Embryonic facial prominence (tissue), 1 donor: Measurements from ENCODE around the gene TACR2.
A peak's percentile ranks its signal among the peaks of the same experiment; 100 is the strongest.

Experiments
- DNase-seq: peaks from one replicate; pipeline ENCODE4 v3.0.0-alpha.2; 2016; ENCODE audit errors: extremely low spot score

TACR2 gene

GRCh38 chr10:69416695-69417094, at the start of gene TACR2:
Gene TACR2 (minus strand): TSS chr10:69416918. CDS start chr10:69416323, 595 bp downstream.
- no peak for DNase-seq

- DNase-seq, result no peak
Observed at GRCh38 chr10:69466158-69466490, 49.4 kb upstream of the TACR2 start.

DNA sequence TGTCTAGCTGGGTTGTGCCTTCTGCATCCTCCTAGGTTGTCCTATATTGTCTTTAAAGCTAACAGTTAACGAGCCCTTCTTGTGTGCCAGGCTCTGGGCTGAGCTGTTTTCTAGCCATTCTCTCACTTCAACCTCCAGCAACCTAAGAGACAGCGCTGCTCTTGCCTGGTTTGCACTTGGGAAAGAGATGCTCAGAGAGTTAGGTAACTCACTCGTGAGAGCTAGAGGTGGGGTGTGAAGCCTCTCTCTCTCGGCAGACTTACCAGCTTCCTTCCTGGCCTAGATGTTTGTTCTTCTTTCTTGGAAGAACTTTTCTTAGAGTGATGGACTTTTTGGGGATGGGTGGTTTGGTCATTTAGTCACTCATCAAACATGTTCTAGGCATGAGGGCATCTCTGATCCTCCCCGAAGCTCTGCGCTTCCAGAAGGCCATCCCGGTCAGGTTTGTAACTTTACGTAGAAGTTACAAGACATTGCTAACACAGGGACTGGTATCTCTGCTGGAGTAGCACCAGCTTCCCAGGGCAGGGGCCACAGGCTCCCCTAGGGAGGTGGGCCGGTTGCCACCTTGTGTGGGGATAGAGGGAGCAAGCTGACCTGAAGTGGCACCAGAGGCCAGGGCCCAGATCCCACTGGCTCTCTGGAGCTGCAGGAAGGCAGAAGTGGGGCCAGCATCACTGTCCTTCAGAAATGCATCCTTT, 48.9 kb upstream of the TACR2 start:
- DNase-seq, result no peak

- no peak for DNase-seq
Observed at GRCh38 chr10:69464801-69465401, 48.2 kb upstream of the TACR2 start.

DNA sequence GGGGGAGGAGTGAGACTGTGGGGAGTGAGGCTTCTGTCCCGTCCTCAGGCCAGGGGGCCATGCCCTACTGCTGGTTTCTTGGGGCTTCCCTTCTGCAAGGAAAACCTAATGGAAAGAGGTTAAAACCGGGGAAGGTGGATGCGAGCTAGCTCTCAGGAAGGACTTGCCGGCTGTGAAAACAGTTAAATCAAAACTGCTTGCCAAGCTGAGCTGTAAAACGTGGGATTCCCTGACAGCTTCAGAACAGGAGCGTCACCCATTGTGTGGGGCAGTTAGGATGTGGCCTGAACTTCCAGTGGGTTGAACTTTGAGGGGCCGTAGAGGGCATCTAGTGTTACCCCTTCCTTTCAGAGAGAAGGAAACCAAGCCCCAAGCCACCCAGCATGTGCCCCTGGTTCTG, 47.7 kb upstream of the TACR2 start:
- no peak for DNase-seq

- DNase-seq, result no peak
Observed at GRCh38 chr10:69463886-69464285, 47.2 kb upstream of the TACR2 start.

DNA sequence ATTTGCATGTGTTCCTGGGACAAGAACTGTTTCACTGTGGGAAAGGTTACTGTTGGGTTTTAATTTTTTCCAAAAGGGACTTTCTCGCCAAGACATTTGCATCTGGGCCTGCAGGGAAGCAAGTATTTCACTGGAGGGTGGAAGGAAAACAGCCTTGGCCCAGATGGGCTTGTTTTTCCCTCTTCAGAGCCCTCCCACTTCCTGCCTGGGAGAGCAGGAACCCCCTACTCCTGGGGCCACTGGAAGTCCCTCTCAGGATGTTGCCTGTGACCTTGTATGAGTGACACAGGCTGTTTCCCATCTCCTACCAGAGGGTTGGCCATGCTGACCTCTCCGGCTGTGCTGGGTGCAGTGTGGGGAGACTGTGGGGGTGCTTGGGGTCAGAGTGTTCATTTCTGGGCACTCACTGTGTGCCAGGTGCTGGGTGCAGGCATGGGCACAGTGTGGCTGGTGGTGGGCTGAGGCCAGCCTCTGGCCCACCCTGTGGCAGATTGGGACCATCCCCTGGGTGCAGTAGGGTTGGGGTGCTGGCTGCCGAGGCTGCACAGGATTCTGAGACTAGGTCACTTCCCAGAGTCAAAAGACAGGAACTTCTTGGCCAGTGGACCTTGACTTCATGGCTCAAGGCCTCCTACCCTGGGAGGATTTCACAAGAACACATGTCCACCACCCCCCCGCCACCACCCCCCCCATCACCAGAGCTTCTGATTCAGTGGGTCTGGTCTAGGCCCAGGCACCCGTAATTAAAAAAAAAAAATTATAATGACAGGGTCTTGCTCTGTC, 44.7 kb upstream of the TACR2 start:
- no peak for DNase-seq

DNA sequence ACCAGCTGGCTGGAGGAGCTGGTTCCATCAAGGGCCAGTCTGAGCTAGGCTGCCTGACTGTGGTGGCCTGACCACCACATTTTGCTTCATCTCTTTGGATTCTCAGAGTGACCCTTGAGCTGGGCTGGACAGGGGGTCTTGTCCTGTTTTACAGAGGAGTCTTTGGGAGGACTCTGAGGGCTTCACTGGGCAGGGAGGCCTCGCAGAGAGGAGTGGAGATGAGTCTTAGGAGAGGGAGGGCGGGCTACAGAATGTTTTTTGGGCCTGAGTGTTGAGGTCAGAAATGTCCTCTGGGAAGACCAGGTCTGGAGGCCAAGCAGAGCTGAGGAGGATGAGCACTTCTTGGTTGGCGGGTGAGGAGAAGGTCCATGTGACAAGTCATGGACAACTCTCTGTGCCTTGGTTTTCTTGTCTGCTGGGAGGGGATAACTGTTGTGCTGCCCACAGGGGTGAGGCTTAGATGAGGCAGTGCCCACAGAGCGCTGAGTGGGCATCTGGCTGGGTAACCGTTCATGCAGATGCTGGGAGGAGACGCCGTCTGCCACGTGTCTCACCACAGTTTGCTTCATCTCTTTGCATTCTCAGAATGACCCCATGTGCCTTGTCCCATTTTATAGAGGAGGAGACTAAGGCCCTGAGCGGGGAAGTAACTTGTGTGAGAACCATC, 44.0 kb upstream of the TACR2 start:
- no peak for DNase-seq

DNA sequence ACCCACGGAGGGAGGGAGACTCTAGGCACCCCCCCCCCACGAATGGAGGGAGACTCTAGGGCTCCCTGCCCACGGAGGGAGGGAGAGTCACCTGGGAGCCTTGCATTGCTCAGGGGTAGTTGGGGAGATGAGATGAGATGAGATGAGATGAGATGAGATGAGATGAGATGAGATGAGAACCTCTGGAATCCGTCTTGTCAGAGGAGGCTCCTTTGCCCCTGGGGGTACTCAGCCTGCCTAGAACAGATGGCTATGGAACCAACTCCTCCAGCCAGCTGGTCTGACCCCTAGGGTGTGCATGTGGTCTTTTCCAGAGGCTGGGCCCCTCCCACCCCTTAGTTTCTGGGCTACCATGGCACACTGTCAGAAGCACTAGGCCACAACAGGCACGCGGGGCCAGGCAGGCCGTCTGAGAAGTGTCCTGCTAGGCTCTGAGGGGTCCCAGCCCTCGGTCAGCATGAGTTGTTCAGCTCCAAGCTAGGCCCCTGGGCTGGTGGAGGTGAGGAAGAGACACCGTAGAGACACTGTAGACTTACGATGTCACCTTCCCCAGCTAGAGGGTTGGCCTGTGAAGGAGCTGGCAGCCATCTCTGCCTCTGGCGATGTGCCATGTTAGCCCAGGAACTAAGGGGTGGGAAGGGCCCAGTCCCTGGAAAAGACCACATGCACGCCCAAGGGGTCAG, 43.3 kb upstream of the TACR2 start:
- DNase-seq, result no peak

- DNase-seq, result no peak
Observed at GRCh38 chr10:69459101-69459790, 42.5 kb upstream of the TACR2 start.

DNA sequence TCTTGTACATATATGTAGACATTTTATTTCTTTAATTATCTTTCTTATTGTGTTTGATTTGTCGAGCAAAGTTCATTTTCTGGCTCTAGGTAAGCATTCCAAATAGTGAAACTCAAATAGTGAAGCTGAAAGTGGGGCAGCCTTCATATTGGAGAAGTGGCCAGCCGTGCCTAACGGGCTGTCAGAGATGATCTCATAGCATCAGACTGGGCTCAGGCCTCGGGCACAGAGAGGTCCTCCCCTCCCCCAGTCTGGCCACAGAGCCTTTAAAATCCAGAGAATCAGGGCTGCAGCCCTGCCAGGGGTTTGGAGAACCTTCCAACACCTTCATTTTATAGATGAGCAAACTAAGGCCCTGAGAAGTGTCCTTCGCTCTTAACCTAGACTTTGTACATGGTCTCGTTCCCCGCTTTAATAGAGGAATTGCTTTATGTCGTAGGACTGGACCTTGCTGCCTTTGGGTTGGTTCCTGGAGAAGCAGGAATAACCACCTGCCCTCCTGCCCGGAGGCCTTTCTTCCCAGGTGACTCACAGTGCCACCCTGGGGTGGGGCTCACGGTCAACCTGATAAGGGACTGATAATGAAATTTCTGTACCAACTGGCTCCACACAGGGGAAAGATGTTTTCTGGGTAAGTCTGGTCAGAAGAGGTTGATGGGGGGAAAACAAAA, 41.8 kb upstream of the TACR2 start:
- DNase-seq, result no peak

DNA sequence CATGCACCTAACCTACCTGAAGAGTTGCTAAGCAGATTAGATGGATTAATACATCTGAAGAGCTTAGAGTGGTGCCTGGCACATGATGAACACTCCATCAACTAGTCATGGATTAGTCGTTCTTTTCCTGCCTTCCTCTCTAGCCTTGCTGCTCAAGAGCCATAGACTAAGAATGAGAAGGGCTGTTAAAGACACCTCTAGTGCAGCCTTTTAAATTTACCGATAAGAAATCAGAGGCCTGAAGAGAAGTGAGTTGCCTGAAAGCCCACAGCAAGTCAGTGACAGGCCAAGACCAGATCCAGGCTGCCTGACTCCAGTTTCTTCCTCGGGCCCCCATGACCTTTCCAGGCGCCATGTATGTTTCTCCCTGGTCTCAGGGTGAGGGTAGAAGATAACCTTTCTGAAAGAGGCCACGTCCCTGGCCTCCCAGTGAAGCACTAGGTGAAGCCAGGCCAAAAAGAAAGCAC, 41.1 kb upstream of the TACR2 start:
- no peak for DNase-seq

GRCh38 chr10:69456880-69457693, 40.4 kb upstream of the TACR2 start:
- no peak for DNase-seq

GRCh38 chr10:69455006-69455763, 38.5 kb upstream of the TACR2 start:
- no peak for DNase-seq

- DNase-seq, result no peak
Observed at GRCh38 chr10:69453795-69454194, 37.1 kb upstream of the TACR2 start.

DNA sequence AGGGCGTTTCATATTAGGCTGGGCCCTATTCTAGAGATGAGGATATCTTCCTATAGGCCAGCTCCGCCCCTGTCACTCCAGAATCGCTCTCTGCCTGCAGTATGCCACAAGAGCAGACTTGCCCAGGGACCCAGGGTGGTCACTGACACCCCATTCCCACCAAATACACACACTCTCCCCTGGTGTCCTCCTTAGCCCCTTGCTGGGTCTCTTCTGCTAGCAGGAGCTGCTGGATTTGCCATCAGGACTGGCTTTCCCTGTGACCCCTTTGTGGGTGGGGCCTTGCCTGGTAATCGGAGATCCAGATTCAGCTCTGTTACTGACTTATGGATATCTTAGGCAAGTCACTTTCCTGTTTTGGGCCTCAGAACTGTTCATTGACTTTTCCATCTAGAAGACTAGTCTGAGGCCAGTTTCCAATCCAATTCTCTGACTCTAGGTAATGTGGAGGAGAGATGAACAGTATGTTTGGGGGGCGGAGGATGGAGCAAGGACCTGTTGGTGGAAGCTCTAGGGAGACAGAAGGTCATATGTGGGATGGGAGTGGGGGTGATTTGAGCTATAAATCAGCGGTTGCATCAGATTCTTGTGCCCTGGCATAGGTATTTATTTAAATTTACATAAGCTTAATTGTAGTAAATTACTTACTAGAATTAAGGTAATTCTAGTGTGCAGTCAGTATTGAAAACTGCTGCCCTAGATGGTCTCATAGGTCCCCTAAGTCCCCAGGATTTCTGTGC, 36.1 kb upstream of the TACR2 start:
- no peak for DNase-seq

DNA sequence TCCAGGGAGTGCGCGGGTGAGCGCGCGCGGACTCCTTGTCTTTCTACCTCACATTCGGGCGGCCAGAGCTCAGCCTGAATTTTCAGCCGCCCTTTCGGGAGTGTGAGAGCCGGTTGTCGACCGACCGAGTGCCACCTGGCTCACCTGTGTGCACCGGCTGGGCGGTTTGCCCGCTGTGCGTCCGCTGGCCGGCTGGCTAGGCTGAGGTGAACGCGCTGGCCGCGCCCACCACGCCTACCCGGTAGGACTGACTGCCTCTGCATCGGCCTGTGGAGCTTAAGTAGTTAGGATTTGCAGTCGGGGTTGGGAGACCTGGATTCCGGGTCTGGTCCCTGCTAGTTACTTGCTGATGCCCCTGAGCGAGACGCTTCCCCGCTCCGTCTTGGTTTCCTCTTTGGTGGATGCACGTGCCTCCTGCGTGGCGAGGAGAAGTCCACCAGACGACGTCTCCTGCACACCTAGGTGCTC, 35.1 kb upstream of the TACR2 start:
- no peak for DNase-seq

DNA sequence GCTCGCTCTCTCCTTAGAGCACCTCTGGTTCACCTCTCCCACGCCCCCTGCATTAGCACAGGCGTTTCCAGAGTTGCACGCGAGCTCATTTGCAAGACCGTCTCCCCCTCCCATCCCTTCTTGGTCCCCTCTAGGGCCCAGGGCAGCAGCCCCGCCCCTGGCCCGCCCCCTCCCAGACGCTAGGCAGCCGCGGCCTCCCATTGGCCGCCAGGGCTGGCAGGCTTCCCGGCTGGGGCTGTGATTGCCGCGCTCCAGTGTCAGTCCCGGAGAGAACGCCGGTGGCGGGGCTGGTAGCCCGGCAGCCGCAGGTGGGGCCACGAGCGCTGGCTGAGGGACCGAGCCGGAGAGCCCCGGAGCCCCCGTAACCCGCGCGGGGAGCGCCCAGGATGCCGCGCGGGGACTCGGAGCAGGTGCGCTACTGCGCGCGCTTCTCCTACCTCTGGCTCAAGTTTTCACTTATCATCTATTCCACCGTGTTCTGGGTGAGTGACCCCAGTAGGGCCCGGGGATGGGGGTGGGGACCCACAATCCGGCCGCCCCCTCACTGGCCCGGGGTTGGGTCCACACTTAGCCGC, 34.6 kb upstream of the TACR2 start, which contains the start of gene TSPAN15:
Gene TSPAN15, plus strand, starts transcription at position 257 of the 575 bp plus-strand sequence. Its CDS starts 130 bp downstream, at position 387.
- DNase-seq, result peak; percentile 16
